NCI-H1436 treated with DMSO at 0.1 percent for 48 hours (cell line): ENCODE results near the gene PLCH1.

Experiments
- DNase-seq: peaks from one replicate; lab custom pipeline; 2025; lab: John Stamatoyannopoulos, UW

PLCH1 gene

GRCh38 chr3:155746703-155747102, 1.8 kb upstream of the PLCH1 start:
- DNase-seq = no peak

GRCh38 chr3:155745795-155746550, 1.1 kb upstream of the PLCH1 start:
- DNase-seq = peak; percentile 32

GRCh38 chr3:155744010-155744625, 753 bp downstream of the PLCH1 start:
- no peak for DNase-seq

GRCh38 chr3:155743606-155744005, 1.3 kb downstream of the PLCH1 start:
- no peak for DNase-seq

GRCh38 chr3:155742349-155742965, 2.4 kb downstream of the PLCH1 start:
- no peak for DNase-seq

GRCh38 chr3:155741603-155742002, 3.3 kb downstream of the PLCH1 start:
- no peak for DNase-seq

GRCh38 chr3:155741101-155741500, 3.8 kb downstream of the PLCH1 start:
- DNase-seq = no peak

GRCh38 chr3:155739154-155739553, 5.7 kb downstream of the PLCH1 start:
- no peak for DNase-seq

- DNase-seq = no peak
Observed at GRCh38 chr3:155738580-155739076, 6.2 kb downstream of the PLCH1 start.

GRCh38 chr3:155737844-155738460, 6.9 kb downstream of the PLCH1 start:
- no peak for DNase-seq

GRCh38 chr3:155736381-155736780, 8.5 kb downstream of the PLCH1 start:
- DNase-seq = no peak

- DNase-seq = no peak
Observed at GRCh38 chr3:155730843-155731242, 14.0 kb downstream of the PLCH1 start.

GRCh38 chr3:155727836-155728235, 17.0 kb downstream of the PLCH1 start:
- no peak for DNase-seq

GRCh38 chr3:155714295-155714718, 30.6 kb downstream of the PLCH1 start:
- DNase-seq = no peak

GRCh38 chr3:155712008-155712407, 32.9 kb downstream of the PLCH1 start:
- DNase-seq = no peak

GRCh38 chr3:155704771-155705559, 39.9 kb downstream of the PLCH1 start:
- no peak for DNase-seq

- no peak for DNase-seq
Observed at GRCh38 chr3:155704061-155704460, 40.8 kb downstream of the PLCH1 start.

GRCh38 chr3:155702745-155703591, 41.9 kb downstream of the PLCH1 start:
- no peak for DNase-seq

- DNase-seq = peak; percentile 10
Observed at GRCh38 chr3:155701882-155702465, 42.9 kb downstream of the PLCH1 start.

- DNase-seq = no peak
Observed at GRCh38 chr3:155697542-155697941, 47.3 kb downstream of the PLCH1 start.
